GM12872 (cell line): ENCODE measurements around the gene EXOC4.

Source experiments
- CTCF ChIP-seq: IDR thresholded peaks from 3 replicates; pipeline ENCODE4 v1.5.1; 2011; ENCODE audit warnings: low read depth, mild to moderate bottlenecking, low read length, moderate library complexity; ENCODE audit not compliant: insufficient read depth

EXOC4 gene

GRCh38 chr7:133781486-133782090 is 528.7 kb downstream of the EXOC4 start:
- no peak for TF ChIP-seq CTCF

- TF ChIP-seq CTCF = no peak
Measured at GRCh38 chr7:133782470-133782869, 529.6 kb downstream of the EXOC4 start.

GRCh38 chr7:133783276-133783675 is 530.4 kb downstream of the EXOC4 start:
- no peak for TF ChIP-seq CTCF

- TF ChIP-seq CTCF = no peak
Measured at GRCh38 chr7:133784486-133785001, 531.7 kb downstream of the EXOC4 start.

GRCh38 chr7:133786401-133786937 is 533.6 kb downstream of the EXOC4 start:
- no peak for TF ChIP-seq CTCF

- TF ChIP-seq CTCF = no peak
Measured at GRCh38 chr7:133789974-133790373, 537.1 kb downstream of the EXOC4 start.

GRCh38 chr7:133790911-133791310 is 538.0 kb downstream of the EXOC4 start:
- no peak for TF ChIP-seq CTCF
